GM21723 (cell line): Measurements from ENCODE around the gene MRC2.
A peak's percentile ranks its signal among the peaks of the same experiment; 100 is the strongest.

Experiments used
- ATAC-seq: cut with Tn5 transposase; IDR thresholded peaks from one replicate; pipeline ENCODE4 v1.9.1; 2021; ENCODE audit warnings: mild to moderate bottlenecking, moderate library complexity; ENCODE audit not compliant: unreplicated experiment

Gene MRC2

DNA sequence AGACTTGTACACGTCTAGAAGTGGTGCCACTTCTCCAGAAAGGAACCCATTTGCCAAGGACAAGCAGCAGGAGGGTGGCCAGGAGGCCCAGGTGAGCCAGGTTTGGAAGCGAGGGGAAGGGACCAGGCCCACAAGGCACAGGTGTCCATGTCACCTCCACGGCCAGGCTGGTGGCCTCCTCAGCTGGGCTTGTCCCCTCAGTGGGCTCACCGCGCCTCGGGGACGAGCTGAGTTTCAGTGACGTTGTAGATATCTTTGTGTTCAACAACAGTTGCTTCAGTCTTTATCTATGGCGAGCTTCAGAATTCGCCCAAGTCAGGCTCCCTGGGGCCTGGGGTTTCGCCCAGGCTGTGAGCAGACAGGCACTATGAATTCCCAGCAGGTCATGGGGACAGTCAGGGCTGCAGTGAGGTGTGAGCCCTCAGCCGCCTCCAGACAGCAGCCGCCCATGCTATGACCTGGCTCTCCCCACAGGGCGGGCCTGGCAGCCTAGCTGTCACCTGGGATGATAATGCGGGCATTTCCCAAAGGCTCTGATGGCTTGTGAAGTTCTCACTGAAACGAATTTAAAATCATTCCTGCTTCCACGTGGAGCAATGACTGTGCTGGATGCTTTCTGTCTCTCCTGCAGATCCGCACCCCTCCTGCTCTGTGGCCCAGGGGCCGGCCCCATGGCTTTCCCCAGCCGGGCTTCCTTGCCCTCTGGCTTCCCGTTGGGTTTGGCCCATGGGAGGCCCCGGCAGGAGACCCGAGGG is 89.5 kb downstream of the MRC2 start:
- no peak for ATAC-seq

DNA sequence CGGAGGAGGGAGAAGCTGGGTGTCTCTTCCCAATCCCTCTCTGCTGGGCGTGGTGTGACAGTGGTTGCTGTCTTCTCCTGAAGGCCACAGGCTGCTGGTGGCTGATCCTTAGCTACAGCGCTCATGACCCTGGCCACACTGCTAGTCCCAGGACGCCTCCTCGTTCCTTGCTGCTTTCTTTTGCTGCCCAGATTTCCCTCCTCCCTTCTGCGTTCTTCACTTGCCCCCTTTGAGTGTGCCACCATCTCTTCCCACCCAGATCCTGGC is 90.1 kb downstream of the MRC2 start:
- ATAC-seq: no peak

- ATAC-seq: no peak
Observed at GRCh38 chr17:62717889-62718288, 90.4 kb downstream of the MRC2 start.

DNA sequence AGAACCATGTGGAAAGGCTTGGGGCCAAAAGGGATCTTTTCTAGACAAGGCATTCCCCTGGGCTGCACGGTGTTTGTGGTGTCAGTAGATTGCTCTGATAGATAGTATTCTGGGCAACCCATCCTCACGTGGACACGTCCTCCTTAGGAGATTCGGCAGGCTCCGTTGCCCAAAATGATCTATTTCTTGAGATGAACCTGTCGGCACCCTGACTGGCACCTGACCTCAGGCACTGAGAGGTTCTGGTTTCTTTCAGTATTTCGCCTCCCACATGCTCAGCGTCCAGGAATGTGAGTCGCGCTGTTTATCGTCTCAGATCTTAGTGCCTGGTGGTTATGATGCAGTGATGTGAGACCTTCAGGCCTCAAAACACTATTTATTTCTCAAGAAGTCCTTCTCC is 91.0 kb downstream of the MRC2 start:
- no peak for ATAC-seq

DNA sequence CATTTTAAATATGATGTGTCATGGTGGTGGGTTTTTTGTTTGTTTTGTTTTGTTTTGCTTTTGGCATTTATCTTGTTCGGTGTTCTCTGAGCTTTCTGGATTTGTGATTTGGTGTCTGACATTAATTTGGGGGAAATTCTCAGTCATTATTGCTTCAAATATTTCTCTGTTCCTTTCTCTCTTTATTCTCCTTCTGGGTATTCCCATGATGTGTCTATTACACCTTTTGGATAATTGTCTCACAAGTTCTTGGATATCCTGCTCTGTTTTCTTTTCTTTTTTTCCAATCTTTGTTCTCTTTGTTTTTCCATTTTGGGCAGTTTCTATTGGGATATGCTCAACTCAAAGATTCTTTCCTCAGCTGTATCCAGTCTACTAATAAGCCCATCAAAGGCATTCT is 92.1 kb downstream of the MRC2 start:
- ATAC-seq: no peak

DNA sequence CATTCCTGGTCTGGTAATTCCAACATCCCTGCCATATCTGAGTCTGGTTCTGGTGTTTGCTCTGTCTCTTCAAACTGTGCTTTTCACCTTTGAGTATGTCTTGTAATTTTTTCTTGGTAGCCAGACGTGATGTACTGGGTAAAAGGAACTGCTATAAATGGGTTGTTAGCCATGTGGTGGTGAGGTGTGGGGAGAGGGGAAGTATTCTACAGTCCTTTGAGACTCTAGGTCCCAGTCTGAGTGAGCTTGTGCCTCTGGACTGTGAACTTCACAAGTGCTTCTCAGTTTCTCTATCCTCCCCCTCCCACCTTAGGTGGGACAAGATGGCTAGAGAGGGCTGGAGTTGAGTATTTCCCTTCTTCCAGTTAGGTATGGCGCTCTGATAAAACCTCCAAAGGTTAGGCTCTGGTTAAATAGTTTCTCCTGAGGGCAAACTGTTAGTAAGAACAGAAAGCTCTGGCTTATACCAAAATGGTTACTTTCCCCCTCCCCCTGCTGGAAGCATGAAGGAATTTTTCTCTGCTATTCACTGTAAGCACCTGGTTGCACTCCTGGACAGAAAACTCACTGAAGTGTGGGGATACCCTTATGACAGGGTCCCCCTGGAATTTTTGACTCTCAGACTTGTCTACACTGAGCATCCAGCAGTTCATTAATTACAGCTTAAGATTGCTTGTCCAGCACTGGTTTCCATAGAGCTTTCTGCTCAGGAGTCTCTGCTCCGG is 92.8 kb downstream of the MRC2 start:
- ATAC-seq: no peak

GRCh38 chr17:62722625-62723024 is 95.2 kb downstream of the MRC2 start:
- no peak for ATAC-seq

GRCh38 chr17:62723842-62724241 is 96.4 kb downstream of the MRC2 start:
- no peak for ATAC-seq

DNA sequence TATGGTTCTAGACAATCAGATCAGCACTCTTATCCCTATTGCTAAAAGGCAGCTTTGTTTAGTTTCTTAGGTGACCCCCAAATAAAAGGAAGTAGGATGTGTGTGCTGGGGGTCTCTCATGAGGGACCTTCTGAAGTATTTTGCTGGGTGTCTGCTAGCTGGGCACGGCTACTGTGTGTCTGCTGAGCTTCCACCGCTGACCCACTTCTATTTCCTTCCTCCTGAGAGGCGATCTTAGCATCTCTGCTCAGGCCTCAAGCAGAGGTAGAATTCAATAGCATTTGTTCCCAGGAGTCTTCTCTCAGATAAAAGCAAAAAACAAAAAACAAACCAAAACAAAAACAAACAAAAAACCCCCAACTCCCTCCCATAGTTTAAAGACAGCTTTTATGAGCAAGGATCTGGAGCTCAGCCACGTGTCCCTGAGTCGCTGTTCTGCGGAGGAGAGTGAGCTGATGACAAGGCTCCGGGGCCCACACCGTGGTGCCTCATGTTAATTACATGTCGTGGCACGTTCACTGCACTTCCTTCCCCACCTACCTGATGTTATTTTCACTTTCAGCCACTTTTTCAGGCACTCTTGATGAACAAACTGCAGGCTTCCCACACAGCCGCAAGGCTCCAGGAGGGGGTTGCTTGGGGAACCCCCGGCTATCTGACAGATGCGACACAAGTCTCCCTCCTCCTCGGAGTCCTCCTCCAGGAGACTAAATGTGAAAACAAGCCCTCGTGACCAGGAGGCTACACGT is 97.1 kb downstream of the MRC2 start:
- peak; percentile 94 for ATAC-seq

GRCh38 chr17:62725791-62726249 is 98.3 kb downstream of the MRC2 start:
- no peak for ATAC-seq

DNA sequence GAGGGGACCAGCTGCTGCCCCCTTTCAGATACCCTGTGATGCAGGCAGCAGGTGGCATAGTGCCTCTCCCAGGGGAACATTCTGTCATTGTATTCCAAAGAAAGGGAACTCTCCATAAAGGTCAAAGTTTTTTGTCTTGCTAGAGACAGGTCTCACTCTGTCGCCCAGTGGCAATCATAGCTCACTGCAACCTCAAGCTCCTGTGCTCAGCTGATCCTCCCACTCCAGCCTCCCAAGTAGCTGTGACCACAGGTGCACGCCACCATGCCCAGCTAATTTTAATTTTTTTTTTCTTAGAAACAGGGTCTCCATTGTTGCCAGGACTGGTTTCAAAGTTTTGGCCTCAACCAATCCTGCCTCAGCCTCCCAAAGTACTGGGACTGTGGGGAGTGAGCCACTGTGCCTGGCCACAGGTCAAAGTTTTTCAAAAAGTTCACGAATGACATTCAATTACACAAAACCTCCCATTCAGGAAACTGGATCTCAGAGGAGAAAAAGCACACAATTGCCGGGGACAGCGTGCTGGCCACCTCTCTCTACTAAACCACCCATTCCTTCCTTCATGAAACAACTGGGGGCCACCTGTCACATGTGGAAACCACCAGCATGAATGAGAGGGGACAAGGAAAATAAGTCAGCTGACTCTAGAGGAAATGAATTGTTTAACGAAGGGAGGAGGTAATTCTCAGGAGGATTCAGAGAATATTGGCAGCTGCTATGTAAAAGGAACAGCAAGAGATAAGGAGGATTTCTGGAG is 100.6 kb downstream of the MRC2 start:
- no peak for ATAC-seq

- no peak for ATAC-seq
Observed at GRCh38 chr17:62732125-62732524, 104.7 kb downstream of the MRC2 start.

- no peak for ATAC-seq
Observed at GRCh38 chr17:62735044-62735651, 107.7 kb downstream of the MRC2 start.

- no peak for ATAC-seq
Observed at GRCh38 chr17:62737513-62737912, 110.0 kb downstream of the MRC2 start.

DNA sequence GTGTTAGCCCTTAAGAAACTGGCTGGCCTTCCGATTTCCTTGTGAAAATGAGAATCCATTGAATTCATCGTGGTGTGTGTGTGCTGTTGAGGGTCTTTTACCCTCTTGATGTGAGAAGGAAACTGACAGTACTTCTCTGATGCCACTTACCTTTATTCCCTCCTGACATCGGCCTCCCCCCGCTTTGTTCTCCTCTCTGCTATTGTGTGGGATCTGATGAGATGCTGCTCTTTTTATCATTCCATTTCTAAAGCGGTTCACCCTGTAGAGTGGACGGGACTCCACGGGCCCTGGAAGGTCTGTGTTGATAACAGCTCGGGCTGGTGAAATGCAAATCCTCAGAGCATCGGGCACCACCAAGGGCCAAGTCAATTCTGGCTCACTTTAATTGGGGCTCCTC is 110.8 kb downstream of the MRC2 start:
- no peak for ATAC-seq

- ATAC-seq: no peak
Observed at GRCh38 chr17:62739645-62740388, 112.3 kb downstream of the MRC2 start.

DNA sequence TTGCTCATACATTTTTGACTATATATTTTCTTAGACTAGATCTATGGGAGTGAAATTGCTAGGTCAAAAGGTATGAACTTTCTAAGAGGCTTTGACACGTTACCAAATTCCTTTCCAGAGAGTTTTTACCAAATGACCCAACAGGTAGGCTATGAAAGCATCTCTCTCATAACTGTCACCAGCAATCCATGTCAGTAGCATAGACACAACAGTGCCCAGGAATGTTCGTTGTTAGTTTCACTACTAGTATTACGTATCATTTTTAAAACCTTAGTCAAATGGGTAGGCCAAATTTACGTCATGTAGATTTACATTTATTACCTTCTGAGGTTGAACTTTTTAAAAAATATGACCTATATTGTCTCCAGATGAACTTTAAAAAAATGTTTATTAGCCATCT is 113.8 kb downstream of the MRC2 start:
- no peak for ATAC-seq
